A549 (cell line): ENCODE data around the gene MMD. TPM values are rescaled to one million over a fixed set of nuclear protein-coding genes. Genes with fewer than 3 reads are reported as not detected.

Experiments
- ATAC-seq, 2 experiments: fragments of 200-7000 bp in 1 of 2; fragments of >200 bp in 1 of 2; cut with Nextera tagmentation in 1 of 2; cut with Tn5 transposase in 1 of 2; 3 replicates each; pipeline versions ENCODE4 v1.8.0 to v1.9.1; 2018 to 2020; ENCODE audit warnings: mild to moderate bottlenecking in 1 of 2, moderate library complexity in 1 of 2
- CTCF ChIA-PET: fragments of 300-600 bp; sonication (Branson Sonifier 250); formaldehyde crosslinking; extraction: SDS; loops from one replicate; lab custom pipeline; 2021; ENCODE audit warnings: antibody characterized with exemption, inconsistent platforms; lab: Yijun Ruan, JAX
- POLR2A ChIA-PET: fragments of 350-600 bp; formaldehyde crosslinking; extraction: SDS; loops from one replicate; lab custom pipeline; 2021; ENCODE audit warnings: antibody characterized with exemption, inconsistent platforms; lab: Yijun Ruan, JAX
- DNase-seq, 2 experiments: peaks; one replicate each; pipeline versions ENCODE4 v3.0.0 to v3.0.0-alpha.2; 2011 to 2016; ENCODE audit warnings: low read depth in 1 of 2, low spot score in 1 of 2
- FAIRE-seq: peaks from 2 replicates; lab custom pipeline; 2011; peaks lifted over from hg19 to GRCh38; lab: Jason Lieb, UNC
- H3K27ac ChIP-seq, 2 experiments: fragments of >200 bp; sonication (Bioruptor Twin); formaldehyde crosslinking; 3 replicates each; pipeline ENCODE4 v1.5.1; 2016 to 2017
- H3K4me1 ChIP-seq: fragments of >200 bp; sonication (Bioruptor Twin); formaldehyde crosslinking; 3 replicates; pipeline ENCODE4 v1.6.1; 2016
- H3K4me2 ChIP-seq: fragments of >200 bp; sonication (Bioruptor Twin); formaldehyde crosslinking; 3 replicates; pipeline ENCODE4 v1.6.1; 2016
- H3K4me3 ChIP-seq: fragments of >200 bp; sonication (Bioruptor Twin); formaldehyde crosslinking; 3 replicates; pipeline ENCODE4 v1.5.1; 2016
- H3K9me3 ChIP-seq: fragments of >200 bp; sonication (Bioruptor Twin); formaldehyde crosslinking; 3 replicates; pipeline ENCODE4 v1.6.1; 2016
- CBX8 ChIP-seq: fragments of 200-600 bp; sonication (generic); IDR thresholded peaks from 2 replicates; pipeline ENCODE4 v1.6.1; 2016
- CHD2 ChIP-seq: fragments of 150-350 bp; IDR thresholded peaks from 2 replicates; pipeline ENCODE4 v1.6.1; 2014; ENCODE audit warnings: low read length; ENCODE audit not compliant: partially characterized antibody
- HOXA7 ChIP-seq: fragments of 250-450 bp; sonication (Bioruptor Pico); IDR thresholded peaks from 2 replicates; pipeline ENCODE4 v1.5.0; 2020; ENCODE audit warnings: mild to moderate bottlenecking, moderate library complexity
- KDM1A ChIP-seq: fragments of 200-600 bp; sonication (generic); IDR thresholded peaks from 2 replicates; pipeline ENCODE4 v1.6.1; 2016; ENCODE audit warnings: low read depth, mild to moderate bottlenecking
- NPAS2 ChIP-seq: fragments of 250-450 bp; sonication (Bioruptor Pico); IDR thresholded peaks from 2 replicates; pipeline ENCODE4 v1.8.0; 2022; ENCODE audit warnings: mild to moderate bottlenecking, moderate library complexity, borderline replicate concordance
- RAD21 ChIP-seq, 2 experiments: fragments of >200 bp in 1 of 2; sonication (Bioruptor Twin) in 1 of 2; formaldehyde crosslinking in 1 of 2; IDR thresholded peaks in 1 of 2; conservative IDR thresholded peaks in 1 of 2; 2 replicates in 1 of 2; 3 replicates in 1 of 2; pipeline ENCODE4 v1.6.1; 2012 to 2018; ENCODE audit warnings: inconsistent platforms in 1 of 2
- RFX5 ChIP-seq: fragments of 450-650 bp; IDR thresholded peaks from 2 replicates; pipeline ENCODE4 v1.7.1; 2014; ENCODE audit warnings: antibody characterized with exemption, mild to moderate bottlenecking, moderate library complexity
- RNF2 ChIP-seq: fragments of 200-600 bp; sonication (generic); IDR thresholded peaks from 2 replicates; pipeline ENCODE4 v1.6.1; 2016; ENCODE audit warnings: low read depth, mild to moderate bottlenecking, antibody characterized with exemption, moderate library complexity, borderline replicate concordance
- SMC3 ChIP-seq: fragments of >200 bp; sonication (Bioruptor Twin); formaldehyde crosslinking; IDR thresholded peaks from 3 replicates; pipeline ENCODE4 v1.6.1; 2018; ENCODE audit warnings: inconsistent platforms
- ZSCAN20 ChIP-seq: fragments of 250-450 bp; sonication (Bioruptor Pico); IDR thresholded peaks from 2 replicates; pipeline ENCODE4 v1.8.0; 2022; ENCODE audit warnings: mild to moderate bottlenecking, moderate library complexity
- WGBS: methylation state at CpG from one replicate; pipeline ENCODE4 v1.1.6; 2017; ENCODE audit errors: missing lambda C conversion rate; 5-methylcytosine and 5-hydroxymethylcytosine counted together
- polyA plus RNA-seq, 4 experiments: library from polyadenylated mRNA; depleted of rRNA in 3 of 4; stranded (reverse); fragments of >200 nt; fragmentation: RNase III in 1 of 4; extraction: RNeasy Plus Mini Kit Qiagen cat#74134 plus additional on column Dnase treatment in 1 of 4; gene quantifications; 2 replicates in 3 of 4; 3 replicates in 1 of 4; pipeline ENCODE4 v1.2.3, GENCODE V29; 2011 to 2017
- TF ChIP-seq, protein P1 (sequence below): IDR thresholded peaks from 2 replicates; pipeline ENCODE4 v1.6.1; 2012
- TF ChIP-seq, protein P2 (sequence below): IDR thresholded peaks from 2 replicates; pipeline ENCODE4 v1.6.1; 2012; ENCODE audit warnings: low read depth, borderline replicate concordance
- TF ChIP-seq, protein P3 (sequence below): fragments of 250-450 bp; sonication (Bioruptor Pico); IDR thresholded peaks from 2 replicates; pipeline ENCODE4 v1.5.0; 2021; ENCODE audit warnings: mild to moderate bottlenecking, moderate library complexity, borderline replicate concordance
- TF ChIP-seq, protein P4 (sequence below): fragments of >200 bp; sonication (Bioruptor Twin); formaldehyde crosslinking; IDR thresholded peaks from 3 replicates; pipeline ENCODE4 v1.5.1; 2016
- TF ChIP-seq, protein P5 (sequence below): IDR thresholded peaks from 2 replicates; pipeline ENCODE4 v1.6.1; 2012

The MMD gene
- polyA plus RNA-seq, 2 of the 4 experiments (the other 2 are of a cell fraction), result 22.5 to 54.7 TPM

DNA sequence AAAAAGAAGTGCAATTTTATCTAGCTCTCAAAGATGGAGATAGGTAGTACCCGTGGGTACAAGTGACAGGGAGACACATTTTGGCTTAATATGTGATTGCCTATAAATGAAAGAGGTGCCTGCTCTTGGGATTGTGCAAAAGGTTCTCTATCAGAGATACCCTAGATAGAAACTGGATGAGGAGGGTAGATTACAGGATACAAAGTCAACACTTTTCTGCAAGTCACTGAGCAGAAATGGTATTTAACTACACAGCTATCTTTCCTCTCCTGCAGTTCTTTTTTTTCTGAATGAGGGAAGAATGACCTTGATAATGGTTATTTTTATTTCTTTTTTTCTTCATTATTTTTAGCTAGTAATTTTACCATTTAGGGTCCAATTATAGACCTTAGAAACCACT is 67.6 kb downstream of the MMD start:
- no peak for TF ChIP-seq ZSCAN20 (CRISPR knock-in tag)
- TF ChIP-seq NPAS2, result no peak
- TF ChIP-seq, protein P1, sequence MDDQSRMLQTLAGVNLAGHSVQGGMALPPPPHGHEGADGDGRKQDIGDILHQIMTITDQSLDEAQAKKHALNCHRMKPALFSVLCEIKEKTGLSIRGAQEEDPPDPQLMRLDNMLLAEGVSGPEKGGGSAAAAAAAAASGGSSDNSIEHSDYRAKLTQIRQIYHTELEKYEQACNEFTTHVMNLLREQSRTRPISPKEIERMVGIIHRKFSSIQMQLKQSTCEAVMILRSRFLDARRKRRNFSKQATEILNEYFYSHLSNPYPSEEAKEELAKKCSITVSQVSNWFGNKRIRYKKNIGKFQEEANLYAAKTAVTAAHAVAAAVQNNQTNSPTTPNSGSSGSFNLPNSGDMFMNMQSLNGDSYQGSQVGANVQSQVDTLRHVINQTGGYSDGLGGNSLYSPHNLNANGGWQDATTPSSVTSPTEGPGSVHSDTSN, result no peak
- TF ChIP-seq RFX5, result no peak
- TF ChIP-seq KDM1A, result no peak
- ChIA-PET POLR2A (no interaction called here), CTCF (interaction anchor here (0.6 to 9.7 kb wide), 7 partner anchors 9 to 361 kb away, joined by 3 to 125 read pairs (median 5); partner anchors contain the start of gene SMIM36)
- Histone ChIP-seq H3K4me3 (no peak overlapping the region), H3K4me2 (no peak overlapping the region), H3K9me3 (0 out of 3 replicates have a peak, but pooled peaks cover 3% of the 10 kb centered on the region), H3K27ac (no peak overlapping the region), H3K4me1 (no peaks in the 10 kb centered on the region)
- ATAC-seq (no peak), DNase-seq (no peak), FAIRE-seq (no peak)
- WGBS, result 23% methylated on average over 1 of the region's 1 CpG

DNA sequence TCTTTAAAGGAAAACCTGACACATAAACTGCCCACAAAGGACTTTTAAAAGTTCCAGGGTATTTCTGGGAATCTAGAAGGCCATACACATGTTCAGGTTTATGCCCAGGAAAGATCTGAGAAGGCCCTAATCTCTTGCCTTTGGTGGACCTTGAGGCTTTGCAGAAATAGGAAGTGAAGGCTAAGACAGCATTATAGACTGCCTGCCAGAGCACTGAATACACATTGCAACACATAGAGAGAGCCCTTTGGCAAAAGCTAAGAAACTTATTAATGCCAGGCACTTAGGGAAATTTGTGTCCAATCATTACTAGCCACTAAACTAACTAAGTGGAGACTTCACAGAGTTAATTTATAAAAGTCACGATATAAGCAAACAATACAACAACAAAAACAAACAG is 70.4 kb downstream of the MMD start:
- peaks cover 11% of the 10 kb centered on the region; the same call in 2 of the 3 replicates for H3K9me3 ChIP-seq
- ATAC-seq, result no peak
- ChIA-PET POLR2A (no interaction called here), CTCF (interaction anchor here (0.6 to 7.4 kb wide), 4 partner anchors 9 to 379 kb away, joined by 3 to 99 read pairs (median 41); partner anchors contain the start of gene SMIM36)
- FAIRE-seq, result no peak
- peak overlapping the region; percentile 6 to 46; a peak in 3 of 6 replicates for H3K27ac ChIP-seq
- 83% methylated on average over 1 of the region's 1 CpG for WGBS
- TF ChIP-seq, protein P2, sequence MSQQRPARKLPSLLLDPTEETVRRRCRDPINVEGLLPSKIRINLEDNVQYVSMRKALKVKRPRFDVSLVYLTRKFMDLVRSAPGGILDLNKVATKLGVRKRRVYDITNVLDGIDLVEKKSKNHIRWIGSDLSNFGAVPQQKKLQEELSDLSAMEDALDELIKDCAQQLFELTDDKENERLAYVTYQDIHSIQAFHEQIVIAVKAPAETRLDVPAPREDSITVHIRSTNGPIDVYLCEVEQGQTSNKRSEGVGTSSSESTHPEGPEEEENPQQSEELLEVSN, result no peak
- TF ChIP-seq CHD2 (no peak), HOXA7 (CRISPR knock-in tag) (no peak)
- H3K4me3 ChIP-seq, result no peak overlapping the region
- no peak overlapping the region for H3K4me2 ChIP-seq
- no peak for DNase-seq
- peaks cover 4% of the 10 kb centered on the region; the same call in 1 of the 3 replicates for H3K4me1 ChIP-seq

DNA sequence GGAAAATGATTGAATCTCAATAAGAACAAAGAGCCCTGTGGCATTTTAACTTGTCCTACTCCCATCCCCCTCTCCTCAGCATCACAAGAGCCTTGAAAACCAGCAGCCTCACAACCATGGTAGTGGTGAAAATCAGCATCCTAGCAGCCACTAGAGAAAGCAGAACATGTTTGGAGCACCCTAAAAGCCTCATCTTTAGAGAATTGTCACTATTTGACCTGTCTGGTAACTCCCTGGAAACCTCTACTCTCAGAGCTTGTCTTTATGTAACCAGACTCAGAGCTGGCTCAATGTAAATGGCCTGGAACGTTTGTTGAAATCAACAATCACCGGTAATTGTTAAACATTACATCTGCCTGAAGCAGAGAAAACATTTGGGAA is 70.8 kb downstream of the MMD start:
- TF ChIP-seq, protein P2, result no peak
- no peak for TF ChIP-seq RNF2
- TF ChIP-seq, protein P3, sequence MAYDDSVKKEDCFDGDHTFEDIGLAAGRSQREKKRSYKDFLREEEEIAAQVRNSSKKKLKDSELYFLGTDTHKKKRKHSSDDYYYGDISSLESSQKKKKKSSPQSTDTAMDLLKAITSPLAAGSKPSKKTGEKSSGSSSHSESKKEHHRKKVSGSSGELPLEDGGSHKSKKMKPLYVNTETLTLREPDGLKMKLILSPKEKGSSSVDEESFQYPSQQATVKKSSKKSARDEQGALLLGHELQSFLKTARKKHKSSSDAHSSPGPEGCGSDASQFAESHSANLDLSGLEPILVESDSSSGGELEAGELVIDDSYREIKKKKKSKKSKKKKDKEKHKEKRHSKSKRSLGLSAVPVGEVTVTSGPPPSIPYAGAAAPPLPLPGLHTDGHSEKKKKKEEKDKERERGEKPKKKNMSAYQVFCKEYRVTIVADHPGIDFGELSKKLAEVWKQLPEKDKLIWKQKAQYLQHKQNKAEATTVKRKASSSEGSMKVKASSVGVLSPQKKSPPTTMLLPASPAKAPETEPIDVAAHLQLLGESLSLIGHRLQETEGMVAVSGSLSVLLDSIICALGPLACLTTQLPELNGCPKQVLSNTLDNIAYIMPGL, result no peak
- no peak for DNase-seq
- ChIA-PET CTCF (interaction anchor here (0.6 to 7.4 kb wide), 6 partner anchors 8 to 378 kb away, joined by 3 to 99 read pairs (median 42); partner anchors contain the start of gene SMIM36), POLR2A (no interaction called here)
- Histone ChIP-seq H3K4me1 (peaks cover 4% of the 10 kb centered on the region; the same call in 1 of the 3 replicates), H3K9me3 (peaks cover 11% of the 10 kb centered on the region; the same call in 2 of the 3 replicates), H3K4me2 (no peak overlapping the region), H3K4me3 (no peak overlapping the region), H3K27ac (peak overlapping the region; percentile 6 to 46; a peak in 3 of 6 replicates)
- FAIRE-seq, result no peak
- no peak for ATAC-seq
- 23% methylated on average over 2 of the region's 2 CpGs for WGBS

DNA sequence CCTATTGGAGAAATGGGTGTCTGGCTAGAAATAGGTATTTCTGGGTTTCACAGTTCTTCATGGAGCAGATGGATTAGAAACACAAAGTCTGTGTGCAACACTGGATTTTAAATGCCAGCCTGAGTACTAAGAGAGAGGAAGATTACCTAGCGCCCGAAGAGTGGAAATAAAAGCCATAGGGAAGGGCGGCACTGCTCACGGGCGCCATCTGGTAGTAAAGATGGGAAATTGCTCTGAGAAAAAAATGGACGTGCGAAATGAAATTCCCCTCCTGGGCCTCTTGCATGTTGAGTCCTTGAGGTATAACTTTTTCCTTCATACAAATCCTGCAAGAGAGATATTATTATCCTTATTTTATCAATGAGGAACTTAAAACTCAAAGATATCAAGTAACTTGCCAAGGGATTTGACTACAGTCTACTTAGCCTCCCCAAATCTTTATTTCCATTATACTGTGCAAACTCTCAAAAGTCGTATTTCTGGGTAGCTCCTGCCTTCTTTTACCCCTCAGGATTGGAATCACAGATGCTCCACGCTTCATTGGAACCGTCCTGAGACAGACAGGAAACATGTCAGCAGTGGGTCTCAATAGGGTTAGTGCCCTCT is 72.8 kb downstream of the MMD start:
- H3K27ac ChIP-seq, result peak overlapping the region; percentile 23 to 56; a peak in 5 of 6 replicates
- FAIRE-seq (peak; percentile 88), ATAC-seq (peak; percentile 74 to 89; a peak in 5 of 6 replicates), DNase-seq (peak; percentile 40 to 66)
- ChIA-PET POLR2A (no interaction called here), CTCF (interaction anchor here (0.6 to 7.4 kb wide), 40 partner anchors 8 to 384 kb away, joined by 3 to 99 read pairs (median 4); partner anchors contain the start of gene SMIM36)
- no peak overlapping the region for H3K4me3 ChIP-seq
- peak overlapping the region; percentile 46 for H3K4me2 ChIP-seq
- H3K9me3 ChIP-seq, result peaks cover 10% of the 10 kb centered on the region; the same call in 2 of the 3 replicates
- peaks cover 4% of the 10 kb centered on the region; the same call in 1 of the 3 replicates for H3K4me1 ChIP-seq
- WGBS, result 10% methylated on average over 10 of the region's 10 CpGs
- TF ChIP-seq, protein P4, sequence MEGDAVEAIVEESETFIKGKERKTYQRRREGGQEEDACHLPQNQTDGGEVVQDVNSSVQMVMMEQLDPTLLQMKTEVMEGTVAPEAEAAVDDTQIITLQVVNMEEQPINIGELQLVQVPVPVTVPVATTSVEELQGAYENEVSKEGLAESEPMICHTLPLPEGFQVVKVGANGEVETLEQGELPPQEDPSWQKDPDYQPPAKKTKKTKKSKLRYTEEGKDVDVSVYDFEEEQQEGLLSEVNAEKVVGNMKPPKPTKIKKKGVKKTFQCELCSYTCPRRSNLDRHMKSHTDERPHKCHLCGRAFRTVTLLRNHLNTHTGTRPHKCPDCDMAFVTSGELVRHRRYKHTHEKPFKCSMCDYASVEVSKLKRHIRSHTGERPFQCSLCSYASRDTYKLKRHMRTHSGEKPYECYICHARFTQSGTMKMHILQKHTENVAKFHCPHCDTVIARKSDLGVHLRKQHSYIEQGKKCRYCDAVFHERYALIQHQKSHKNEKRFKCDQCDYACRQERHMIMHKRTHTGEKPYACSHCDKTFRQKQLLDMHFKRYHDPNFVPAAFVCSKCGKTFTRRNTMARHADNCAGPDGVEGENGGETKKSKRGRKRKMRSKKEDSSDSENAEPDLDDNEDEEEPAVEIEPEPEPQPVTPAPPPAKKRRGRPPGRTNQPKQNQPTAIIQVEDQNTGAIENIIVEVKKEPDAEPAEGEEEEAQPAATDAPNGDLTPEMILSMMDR, result peak; percentile 94
- TF ChIP-seq CBX8 (no peak), SMC3 (peak; percentile 96), RAD21 (conservative IDR thresholded peaks at IDR 0.05 in 1 of 2, IDR thresholded peaks at IDR 0.05 in 1 of 2) (peak; percentile 83 to 86)
- TF ChIP-seq, protein P5, sequence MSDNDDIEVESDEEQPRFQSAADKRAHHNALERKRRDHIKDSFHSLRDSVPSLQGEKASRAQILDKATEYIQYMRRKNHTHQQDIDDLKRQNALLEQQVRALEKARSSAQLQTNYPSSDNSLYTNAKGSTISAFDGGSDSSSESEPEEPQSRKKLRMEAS, result 0 out of 2 replicates have a peak, but pooled peaks have one; percentile 28
